Esophagus mucosa (tissue), 1 donor: ENCODE data around the gene USP35. TPM values are rescaled to one million over a fixed set of nuclear protein-coding genes. Genes with fewer than 3 reads are reported as not detected.
"Not testable (repeated sequence)": the region's sequence is repeated elsewhere in the genome, so short reads cannot be mapped to it uniquely, and the experiment has no call there.

Source experiments
- ATAC-seq: fragments of 200-7000 bp; cut with Tn5 transposase; one replicate; pipeline ENCODE4 v1.9.1; 2020
- total RNA-seq: library from RNA; stranded (reverse); gene quantifications from one replicate; pipeline ENCODE4 v1.2.4, GENCODE V29; 2023
- donor health status: DM: yes; HTN: yes; CAD: no.

USP35 gene
- total RNA-seq, 1 donor from 2014 or later, result 3.5 TPM

- ATAC-seq, result no peak
Observed at GRCh38 chr11:78217650-78218541, 29.2 kb downstream of the USP35 start.

DNA sequence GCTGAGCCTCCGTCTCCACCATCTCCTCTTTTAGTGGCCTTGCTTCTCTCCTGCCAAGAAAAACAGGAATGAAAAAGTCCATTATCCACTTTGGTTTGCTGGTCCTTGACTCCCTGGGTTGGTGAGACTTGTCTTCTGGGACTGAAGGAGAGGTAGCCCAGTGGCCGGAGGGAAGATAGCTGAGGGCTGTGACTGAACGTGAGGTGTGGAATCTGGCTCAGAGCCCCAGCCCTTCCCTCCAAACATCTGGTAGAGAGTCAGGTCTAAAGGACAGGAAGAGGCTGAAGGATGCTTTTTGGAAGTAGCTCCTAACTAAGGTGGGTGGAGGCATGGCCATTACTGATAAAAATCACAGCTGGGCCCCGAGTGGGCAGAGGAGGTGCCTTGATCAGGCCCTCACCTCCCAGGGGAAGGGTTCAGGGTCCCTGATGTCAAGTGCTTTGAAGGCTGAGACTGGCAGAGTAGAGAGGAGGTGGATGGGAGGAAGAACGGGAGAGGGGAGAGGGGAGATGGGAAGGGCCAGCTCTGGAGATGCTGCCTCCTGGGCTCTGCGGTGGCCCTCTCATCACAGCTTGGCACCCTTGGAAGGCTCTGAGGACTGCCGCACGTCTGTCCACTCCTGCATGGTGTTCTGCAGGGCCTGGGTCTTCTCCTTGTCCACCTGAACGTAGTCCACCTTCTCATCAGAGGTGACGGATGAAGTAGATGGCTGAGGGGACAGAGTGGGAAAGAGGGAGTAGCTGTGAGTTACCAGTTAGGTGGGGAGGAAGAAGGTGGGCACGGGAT is 30.2 kb downstream of the USP35 start:
- ATAC-seq, result no peak

DNA sequence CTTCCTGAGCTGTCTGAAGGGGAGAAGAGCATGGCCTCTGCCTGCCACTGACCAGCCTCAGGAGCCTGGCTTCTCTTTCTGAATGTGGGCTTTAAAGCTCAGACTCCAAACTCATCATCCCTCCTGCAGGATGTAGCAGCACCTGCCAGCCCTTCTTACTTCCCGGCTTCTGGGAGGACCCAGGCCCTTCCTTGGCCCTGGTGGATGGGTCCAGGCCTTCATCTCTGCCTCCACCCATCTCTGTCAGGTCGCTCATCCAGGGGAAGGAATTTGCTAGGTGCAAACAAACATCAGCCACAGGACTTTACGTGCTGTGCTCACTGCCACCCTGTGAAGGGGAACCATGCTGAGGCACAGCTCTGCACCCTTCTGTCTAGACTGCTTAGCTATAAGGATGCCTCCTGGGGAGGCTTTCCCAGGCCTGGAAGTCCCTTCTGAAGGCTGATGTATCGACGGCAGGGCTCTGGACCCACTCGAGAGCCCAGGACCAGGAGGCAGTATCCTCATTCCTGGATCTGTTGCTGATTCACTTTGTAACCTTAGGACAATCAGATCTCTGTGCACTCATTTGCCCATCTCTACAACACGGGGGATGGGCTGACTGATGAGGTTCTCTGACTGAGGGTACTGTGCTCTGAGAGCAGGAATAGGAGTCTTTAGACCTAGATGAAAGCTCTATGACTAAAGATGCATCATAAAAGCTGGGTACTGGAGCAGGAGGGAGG is 30.9 kb downstream of the USP35 start:
- ATAC-seq, result no peak

DNA sequence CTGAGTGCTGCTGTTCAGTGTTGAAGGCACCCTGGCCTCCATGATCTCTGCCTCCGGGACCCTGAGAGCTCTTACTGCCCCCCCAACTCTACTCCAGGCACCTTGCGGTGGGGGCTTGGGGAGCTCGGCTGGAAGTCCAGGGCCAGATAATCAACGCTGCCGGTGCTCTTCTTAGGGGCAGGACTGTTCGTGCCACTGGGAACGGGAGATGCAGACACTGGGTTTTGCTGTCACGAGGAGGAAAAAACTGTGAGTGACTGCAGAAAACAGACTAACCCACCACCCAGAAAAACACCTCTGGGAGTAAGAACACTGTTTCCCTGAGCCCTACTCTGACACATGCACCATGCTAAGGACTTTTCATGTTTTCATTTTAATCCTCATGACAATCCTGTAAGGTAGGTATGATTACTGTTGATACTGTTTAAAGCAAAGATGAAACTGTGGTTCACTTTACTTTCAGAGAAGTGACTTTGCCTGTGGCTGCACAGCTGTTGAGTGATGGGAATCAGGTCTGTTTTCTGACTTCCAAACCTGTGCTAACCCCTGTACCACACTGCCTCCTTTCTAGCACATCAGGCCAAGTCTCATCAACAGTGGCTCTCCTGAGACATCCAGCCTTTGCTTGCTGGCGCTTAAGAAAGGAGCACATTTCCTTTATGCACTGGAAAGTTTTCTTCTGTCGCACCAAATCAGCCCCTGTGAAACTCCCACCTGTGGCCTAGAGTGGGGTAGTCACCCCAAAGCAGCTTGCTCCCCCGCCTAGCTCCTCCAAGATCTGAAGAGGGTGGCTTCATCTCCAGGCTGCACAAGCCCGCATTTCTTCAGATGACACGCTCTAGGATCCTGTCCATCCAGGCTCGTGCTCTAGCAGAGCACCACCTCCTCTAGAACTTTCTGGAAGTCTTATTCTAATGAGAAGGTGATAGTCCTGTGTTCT is 31.8 kb downstream of the USP35 start:
- no peak for ATAC-seq

GRCh38 chr11:78221396-78222315 is 32.9 kb downstream of the USP35 start:
- ATAC-seq, result no peak

GRCh38 chr11:78222726-78223125 is 34.0 kb downstream of the USP35 start:
- ATAC-seq, result not testable (repeated sequence)

DNA sequence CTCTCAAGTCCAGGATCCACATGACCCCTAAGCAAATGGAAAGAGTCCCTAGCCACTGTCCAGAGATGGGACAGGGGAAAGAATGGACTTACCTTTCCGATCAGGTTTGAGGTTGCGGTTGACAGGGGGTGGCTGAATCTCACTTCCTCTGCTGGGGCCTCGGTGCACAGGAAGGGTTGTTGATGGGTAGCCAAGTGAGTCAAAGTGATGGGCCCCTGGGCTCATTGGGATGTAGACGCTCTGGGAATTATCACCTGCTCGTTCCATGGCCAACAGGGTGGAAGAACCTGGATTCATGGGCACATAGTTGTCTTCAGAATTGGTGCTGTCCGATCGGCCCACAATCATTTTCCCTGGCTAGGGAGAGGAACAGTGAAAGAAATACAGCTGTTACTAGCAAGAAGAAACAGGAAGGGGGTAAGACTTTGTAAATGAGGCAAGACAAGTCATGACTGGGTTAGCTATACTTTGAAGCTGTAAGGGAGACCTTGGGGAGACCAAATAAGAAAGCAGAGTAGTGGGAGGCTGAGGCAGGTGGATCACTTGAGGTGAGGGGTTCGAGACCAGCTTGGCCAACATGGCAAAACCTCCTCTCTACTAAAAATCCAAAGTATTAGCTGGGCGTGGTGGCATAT is 34.7 kb downstream of the USP35 start:
- ATAC-seq, result no peak

- no peak for ATAC-seq
Observed at GRCh38 chr11:78224506-78224905, 35.8 kb downstream of the USP35 start.

DNA sequence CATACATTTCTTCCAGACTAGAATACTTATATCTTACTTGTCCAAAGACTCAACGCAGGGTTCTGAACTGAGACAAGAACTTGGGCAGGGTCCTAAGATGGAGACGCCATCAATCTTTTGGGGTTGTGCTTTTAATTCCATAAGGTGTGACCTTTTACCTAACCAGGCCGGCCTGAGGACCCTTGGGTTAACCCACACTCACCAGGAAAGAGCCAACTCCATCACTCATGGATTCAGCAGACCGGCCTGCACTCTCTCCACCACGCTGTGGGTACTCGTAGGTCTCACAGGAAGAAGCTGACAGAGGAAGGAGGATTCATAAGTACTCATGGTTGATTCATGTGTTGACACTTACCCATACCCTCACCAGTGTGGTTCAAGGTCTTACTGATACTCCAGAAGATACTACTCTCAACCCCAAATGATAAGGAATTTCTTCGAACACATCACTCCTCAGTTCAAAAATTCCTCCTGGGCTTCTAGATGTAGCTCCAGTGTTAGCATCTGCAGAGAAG is 36.2 kb downstream of the USP35 start:
- no peak for ATAC-seq

DNA sequence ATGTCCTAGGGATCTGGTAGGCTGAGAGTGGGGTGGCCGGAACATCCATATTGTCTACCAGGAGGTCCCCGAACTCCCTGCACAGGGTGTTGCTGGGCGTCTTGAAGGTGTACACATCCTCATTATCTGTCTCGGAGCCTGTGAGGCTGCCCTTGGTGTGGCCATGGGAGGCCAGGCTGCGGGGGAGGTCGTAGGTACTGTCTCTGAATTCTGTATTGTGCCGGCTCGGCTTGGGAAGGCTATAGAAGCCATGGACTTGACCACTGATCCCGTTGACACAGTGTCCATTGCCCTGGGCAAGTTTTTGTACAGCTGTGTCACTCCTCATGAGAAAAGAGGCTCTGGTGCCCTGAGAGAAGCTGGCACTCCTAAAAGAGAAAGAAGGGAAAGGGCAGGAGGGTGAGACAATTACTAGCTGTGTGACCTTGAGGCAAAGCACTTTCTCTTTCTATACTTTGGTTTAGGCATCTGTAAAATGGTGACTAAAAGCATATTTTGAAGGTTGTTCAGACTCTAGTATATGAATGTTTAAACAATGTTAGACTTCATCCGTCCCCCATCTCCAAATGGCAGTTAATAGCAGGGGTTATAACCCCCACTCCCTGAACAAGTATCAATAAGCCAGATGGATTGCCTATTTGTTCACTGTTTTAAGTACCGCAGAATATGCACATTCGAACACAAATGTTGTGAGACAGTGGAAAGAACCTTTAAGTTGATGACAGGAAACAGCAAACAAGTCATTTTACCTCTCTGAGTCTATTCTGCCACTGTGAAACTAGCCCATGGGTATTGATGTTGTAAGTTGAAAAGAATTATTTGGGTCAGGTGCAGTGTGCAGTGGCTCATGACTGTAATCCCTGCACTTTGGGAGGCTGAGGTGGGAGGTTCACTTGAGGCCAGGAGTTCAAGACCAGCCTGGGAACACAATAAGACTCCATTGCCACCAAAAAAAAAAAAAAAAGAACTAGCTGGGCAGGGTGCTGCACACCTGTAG is 38.3 kb downstream of the USP35 start:
- ATAC-seq, result peak; percentile 10

- ATAC-seq, result no peak
Observed at GRCh38 chr11:78227921-78228320, 39.2 kb downstream of the USP35 start.

DNA sequence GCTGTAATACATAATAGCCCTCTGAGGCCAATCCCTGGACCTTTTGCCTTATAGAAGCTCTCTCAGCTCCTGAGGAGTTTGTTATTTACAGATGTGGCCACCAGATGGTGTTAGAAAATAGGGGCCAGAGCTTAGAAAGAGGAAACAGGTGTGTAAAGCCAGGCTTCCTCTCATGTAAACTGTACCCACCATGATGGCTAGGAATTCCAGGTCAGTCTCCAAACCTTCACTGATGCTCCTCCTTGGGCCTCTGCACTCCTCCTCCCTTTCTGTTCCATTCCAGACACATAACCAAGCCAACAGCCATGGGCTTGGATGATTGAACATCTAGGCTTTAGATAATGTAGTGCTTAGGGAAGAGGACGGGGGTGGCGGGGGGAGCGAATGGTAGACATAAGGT is 39.7 kb downstream of the USP35 start:
- peak; percentile 66 for ATAC-seq

DNA sequence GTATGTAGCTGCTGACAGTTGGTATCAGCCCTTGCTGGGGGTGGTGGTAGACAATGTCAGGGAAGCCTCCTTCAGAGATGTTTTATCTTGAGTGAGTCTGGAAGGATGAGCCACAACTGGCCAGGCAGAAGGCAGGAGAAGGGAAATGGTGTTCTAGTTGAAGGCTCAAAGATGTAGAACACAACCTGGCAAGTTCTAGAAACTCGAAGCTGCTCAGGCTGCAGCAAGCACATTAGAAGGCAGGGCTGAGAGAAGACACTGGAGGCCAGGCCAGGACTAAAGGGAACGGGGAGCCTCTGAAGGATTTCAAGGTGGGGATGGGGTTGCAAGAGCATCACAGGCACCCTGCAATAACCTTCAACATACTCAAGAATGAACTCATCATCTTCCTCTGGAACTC is 40.4 kb downstream of the USP35 start:
- ATAC-seq, result no peak

GRCh38 chr11:78230161-78230877 is 41.6 kb downstream of the USP35 start:
- no peak for ATAC-seq

GRCh38 chr11:78231962-78232501 is 43.3 kb downstream of the USP35 start:
- ATAC-seq, result peak; percentile 59

GRCh38 chr11:78233046-78233445 is 44.3 kb downstream of the USP35 start:
- ATAC-seq, result not testable (repeated sequence)

DNA sequence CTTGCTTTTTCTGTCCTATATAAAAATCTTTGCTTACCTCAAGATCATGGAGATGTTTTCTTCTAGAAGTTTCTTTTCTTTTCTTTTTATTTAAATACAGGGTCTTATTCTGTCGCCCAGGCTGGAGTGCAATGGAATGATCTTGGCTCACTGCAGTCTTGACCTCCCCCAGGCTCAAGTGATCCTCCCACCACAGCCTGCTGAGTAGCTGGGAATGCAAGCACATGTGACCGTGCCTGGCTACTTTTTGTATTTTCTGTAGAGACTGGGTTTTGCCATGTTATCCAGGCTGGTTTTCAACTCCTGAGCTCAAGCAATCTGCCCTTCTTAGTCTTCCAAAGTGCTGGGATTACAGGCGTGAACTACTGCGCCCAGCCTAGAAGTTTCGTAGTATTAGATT is 45.3 kb downstream of the USP35 start:
- ATAC-seq, result no peak
